Nephron (organoid): ENCODE measurements around the gene ITGA5.

ENCODE experiments used
- H3K27ac Mint-ChIP-seq, 3 experiments: 2 replicates each; pipeline ENCODE4 v1.8.0; 2020; ENCODE audit warnings: mixed read lengths in 3 of 3, mild to moderate bottlenecking in 2 of 3, moderate library complexity in 1 of 3
- H3K27me3 Mint-ChIP-seq: 2 replicates; pipeline ENCODE4 v1.8.0; 2021; ENCODE audit warnings: low read depth, mild to moderate bottlenecking, moderate library complexity, mixed read lengths
- H3K36me3 Mint-ChIP-seq: 2 replicates; pipeline ENCODE4 v1.8.0; 2020; ENCODE audit warnings: low read depth, mixed read lengths
- H3K4me1 Mint-ChIP-seq: 2 replicates; pipeline ENCODE4 v1.8.0; 2020; ENCODE audit warnings: mixed read lengths
- H3K4me3 Mint-ChIP-seq, 3 experiments: 2 replicates each; pipeline ENCODE4 v1.8.0; 2020; ENCODE audit warnings: mild to moderate bottlenecking in 3 of 3, mixed read lengths in 3 of 3, moderate library complexity in 2 of 3
- H3K9me3 Mint-ChIP-seq: 2 replicates; pipeline ENCODE4 v1.8.0; 2020; ENCODE audit warnings: mixed read lengths
- TF ChIP-seq, protein P1 (sequence below), 3 experiments: fragments of 200-600 bp; sonication (generic); IDR thresholded peaks; one replicate each; pipeline ENCODE4 v1.5.0; 2021; ENCODE audit warnings: antibody characterized with exemption in 3 of 3; ENCODE audit not compliant: unreplicated experiment in 3 of 3

The ITGA5 gene

GRCh38 chr12:54388237-54389133, 30.6 kb downstream of the ITGA5 start:
- no peaks in the 10 kb centered on the region for H3K9me3 Mint-ChIP-seq
- no peaks in the 10 kb centered on the region for H3K36me3 Mint-ChIP-seq
- H3K4me3 Mint-ChIP-seq: peak overlapping the region; percentile 14 to 38 (median 30)
- TF ChIP-seq, protein P1, sequence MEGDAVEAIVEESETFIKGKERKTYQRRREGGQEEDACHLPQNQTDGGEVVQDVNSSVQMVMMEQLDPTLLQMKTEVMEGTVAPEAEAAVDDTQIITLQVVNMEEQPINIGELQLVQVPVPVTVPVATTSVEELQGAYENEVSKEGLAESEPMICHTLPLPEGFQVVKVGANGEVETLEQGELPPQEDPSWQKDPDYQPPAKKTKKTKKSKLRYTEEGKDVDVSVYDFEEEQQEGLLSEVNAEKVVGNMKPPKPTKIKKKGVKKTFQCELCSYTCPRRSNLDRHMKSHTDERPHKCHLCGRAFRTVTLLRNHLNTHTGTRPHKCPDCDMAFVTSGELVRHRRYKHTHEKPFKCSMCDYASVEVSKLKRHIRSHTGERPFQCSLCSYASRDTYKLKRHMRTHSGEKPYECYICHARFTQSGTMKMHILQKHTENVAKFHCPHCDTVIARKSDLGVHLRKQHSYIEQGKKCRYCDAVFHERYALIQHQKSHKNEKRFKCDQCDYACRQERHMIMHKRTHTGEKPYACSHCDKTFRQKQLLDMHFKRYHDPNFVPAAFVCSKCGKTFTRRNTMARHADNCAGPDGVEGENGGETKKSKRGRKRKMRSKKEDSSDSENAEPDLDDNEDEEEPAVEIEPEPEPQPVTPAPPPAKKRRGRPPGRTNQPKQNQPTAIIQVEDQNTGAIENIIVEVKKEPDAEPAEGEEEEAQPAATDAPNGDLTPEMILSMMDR (IDR thresholded peaks at IDR 0.05; ENCODE audit: unreplicated experiment in 3 of 3): no peak
- peak overlapping the region; percentile 17 to 29 (median 28) for H3K27ac Mint-ChIP-seq
- peaks cover 4% of the 10 kb centered on the region for H3K27me3 Mint-ChIP-seq
- peaks cover 55% of the 10 kb centered on the region for H3K4me1 Mint-ChIP-seq

DNA sequence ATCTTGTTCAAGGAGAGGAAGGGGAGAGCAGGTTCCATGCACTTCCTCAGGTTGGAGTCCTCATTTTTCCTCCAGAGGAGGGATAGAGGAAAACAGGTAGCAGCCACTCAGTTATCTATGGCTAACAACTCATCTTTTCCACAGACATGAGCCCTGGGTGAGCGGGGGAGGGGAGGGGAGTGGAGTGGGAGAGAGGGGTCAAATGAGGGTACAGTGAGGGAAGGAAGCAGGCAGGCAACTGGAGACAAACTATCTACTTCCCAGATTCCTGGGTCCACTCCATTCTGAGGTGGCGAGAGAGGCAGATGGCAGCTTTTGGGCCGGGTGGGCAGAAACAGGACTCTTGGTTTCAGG, 32.0 kb downstream of the ITGA5 start:
- Mint-ChIP-seq H3K27me3 (peaks cover 4% of the 10 kb centered on the region), H3K9me3 (no peaks in the 10 kb centered on the region), H3K27ac (peak overlapping the region; percentile 3 to 85 (median 39)), H3K4me1 (peaks cover 43% of the 10 kb centered on the region), H3K4me3 (no peak overlapping the region), H3K36me3 (no peaks in the 10 kb centered on the region)
- TF ChIP-seq, protein P1 (IDR thresholded peaks at IDR 0.05; ENCODE audit: unreplicated experiment in 3 of 3): no peak

DNA sequence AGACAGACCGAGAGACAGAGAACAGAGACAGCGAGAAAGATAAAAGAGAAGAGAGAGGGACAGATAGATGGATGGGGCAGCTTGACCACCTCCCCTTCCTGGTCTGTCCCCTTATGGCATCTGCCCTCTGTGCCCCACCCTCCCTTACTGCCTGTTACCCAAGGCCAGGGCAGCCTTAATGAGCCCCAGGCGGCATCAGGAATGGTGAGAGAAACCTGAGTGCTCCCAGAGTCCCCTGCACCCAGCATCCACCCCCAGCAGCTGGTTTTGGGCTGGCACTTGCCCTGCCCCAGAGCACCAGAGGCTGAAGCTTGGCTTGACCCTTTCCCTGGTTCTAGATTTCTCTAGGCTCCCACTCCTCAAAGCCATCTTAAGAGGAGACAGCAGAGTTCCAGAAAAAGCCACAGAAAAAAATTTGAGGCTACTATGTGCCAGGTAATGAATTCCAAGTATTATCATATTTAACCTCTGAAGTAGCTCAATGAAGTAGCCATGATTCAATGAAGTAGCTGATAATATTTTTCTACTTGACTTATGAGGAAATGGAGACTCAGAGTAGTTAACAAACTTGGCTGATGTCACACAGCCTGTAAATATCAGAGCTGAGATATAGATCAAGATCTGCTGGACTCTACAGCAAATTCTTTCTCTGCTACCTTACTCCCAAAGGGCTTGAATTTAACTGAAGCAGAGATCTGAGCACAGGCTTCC, 32.5 kb downstream of the ITGA5 start:
- Mint-ChIP-seq H3K27me3 (peaks cover under 1% of the 10 kb centered on the region), H3K4me1 (peaks cover 38% of the 10 kb centered on the region), H3K27ac (peak overlapping the region in 2 of 3 experiments; percentile 39 to 85)

GRCh38 chr12:54385251-54385914, 33.7 kb downstream of the ITGA5 start:
- H3K4me1 Mint-ChIP-seq: peaks cover 37% of the 10 kb centered on the region
- TF ChIP-seq, protein P1 (IDR thresholded peaks at IDR 0.05; ENCODE audit: unreplicated experiment in 3 of 3): no peak
- H3K36me3 Mint-ChIP-seq: no peaks in the 10 kb centered on the region
- no peak overlapping the region for H3K4me3 Mint-ChIP-seq
- no peaks in the 10 kb centered on the region for H3K9me3 Mint-ChIP-seq
- H3K27ac Mint-ChIP-seq: no peak overlapping the region
- no peaks in the 10 kb centered on the region for H3K27me3 Mint-ChIP-seq

More for the DNA sequence above, 32.5 kb downstream of the ITGA5 start:
- no peak overlapping the region for H3K4me3 Mint-ChIP-seq
- TF ChIP-seq, protein P1 (IDR thresholded peaks at IDR 0.05; ENCODE audit: unreplicated experiment in 3 of 3): no peak
- H3K9me3 Mint-ChIP-seq: no peaks in the 10 kb centered on the region
- no peaks in the 10 kb centered on the region for H3K36me3 Mint-ChIP-seq

GRCh38 chr12:54384591-54385041, 34.5 kb downstream of the ITGA5 start, which contains the start of gene ZNF385A:
Gene ZNF385A, minus strand, starts transcription at chr12:54384733. Its CDS starts 219 bp downstream, at chr12:54384514.
- Mint-ChIP-seq H3K27ac (peak within 1 kb of the TSS in 2 of 3 experiments; percentile 28 to 38), H3K4me1 (peaks cover 35% of the 10 kb centered on the region), H3K27me3 (no peaks in the 10 kb centered on the region), H3K4me3 (no peak within 1 kb of the TSS), H3K9me3 (no peaks in the 10 kb centered on the region), H3K36me3 (no peaks in the 10 kb centered on the region)
- TF ChIP-seq, protein P1 (IDR thresholded peaks at IDR 0.05; ENCODE audit: unreplicated experiment in 3 of 3): no peak
